GM18907 (cell line): Measurements from ENCODE around the gene AKIRIN2.
A peak's percentile ranks its signal among the peaks of the same experiment; 100 is the strongest.
"Not testable (repeated sequence)": the region's sequence is repeated elsewhere in the genome, so short reads cannot be mapped to it uniquely, and the experiment has no call there.

ENCODE experiments used
- ATAC-seq: cut with Tn5 transposase; IDR thresholded peaks from one replicate; pipeline ENCODE4 v1.9.1; 2021; ENCODE audit warnings: mild to moderate bottlenecking, moderate library complexity; ENCODE audit not compliant: unreplicated experiment

AKIRIN2 gene

DNA sequence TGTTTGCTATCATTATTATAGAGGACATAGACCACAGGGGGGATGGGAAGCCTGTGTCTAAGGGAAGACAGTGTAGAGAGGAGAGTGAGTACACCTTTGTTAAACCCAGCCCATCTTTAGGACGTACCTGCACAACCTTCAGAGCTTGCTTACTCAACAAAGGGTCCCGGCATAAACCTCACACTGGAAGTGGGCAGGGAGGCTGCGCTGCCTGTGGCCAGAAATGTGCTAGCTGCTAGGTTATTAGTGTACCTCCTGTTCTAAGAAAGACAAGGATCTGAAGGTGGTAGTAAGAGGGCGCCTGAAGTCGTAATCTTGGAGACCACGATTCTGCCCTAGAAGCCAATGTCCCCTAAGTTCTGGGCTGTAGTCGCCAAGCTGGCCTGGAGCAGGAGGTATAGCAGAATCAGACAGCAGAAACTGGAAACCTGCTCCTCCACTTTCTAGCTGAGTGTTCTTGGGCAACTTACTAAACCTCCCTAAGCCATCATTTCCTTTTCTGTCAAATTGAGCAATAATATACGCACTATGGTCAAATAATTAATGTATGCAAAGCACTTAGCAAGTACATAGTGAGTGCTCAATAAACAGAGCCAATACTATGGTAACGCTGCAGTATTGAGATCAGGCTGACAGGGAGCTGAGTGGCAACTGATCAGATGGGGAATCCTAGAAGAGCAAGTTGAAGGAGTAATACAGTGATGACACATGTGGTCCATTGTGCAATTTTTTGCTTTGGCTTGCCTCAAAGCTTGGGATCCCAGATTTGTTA, 16.8 kb upstream of the AKIRIN2 start:
- no peak for ATAC-seq

DNA sequence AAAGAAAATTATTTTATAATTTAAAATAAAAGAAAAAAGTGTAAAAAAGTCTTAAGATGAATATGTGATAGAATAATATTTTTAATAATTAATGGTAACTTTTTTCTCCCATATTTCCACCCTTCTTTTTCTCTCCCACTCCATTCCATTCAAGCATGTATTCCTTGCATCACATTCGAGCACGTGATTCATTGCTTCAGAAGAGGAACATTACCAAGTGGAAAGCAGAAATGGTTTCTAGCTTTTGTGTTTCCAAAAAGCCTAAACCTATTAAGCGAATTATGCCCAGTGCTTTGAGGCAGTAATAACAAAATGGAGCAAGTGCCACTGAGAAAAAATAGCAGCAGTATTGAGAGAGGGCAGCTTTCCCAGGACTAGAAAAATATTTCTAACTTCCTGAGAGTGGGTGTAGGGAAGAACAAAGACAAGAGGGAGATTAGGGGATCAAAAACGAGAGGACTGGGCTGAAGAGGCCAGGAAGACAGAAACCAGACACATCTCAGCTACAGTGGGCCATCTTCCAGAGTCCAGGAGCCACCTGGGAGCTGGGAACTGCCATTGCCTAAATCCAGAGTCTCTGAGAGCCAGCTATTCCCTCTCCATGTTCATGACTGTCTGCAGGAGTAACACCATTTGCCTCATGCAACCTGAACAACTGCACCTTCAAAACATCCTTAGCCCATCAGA, 15.0 kb upstream of the AKIRIN2 start:
- ATAC-seq = no peak

GRCh38 chr6:87714093-87714842, 12.2 kb upstream of the AKIRIN2 start:
- peak; percentile 57 for ATAC-seq

DNA sequence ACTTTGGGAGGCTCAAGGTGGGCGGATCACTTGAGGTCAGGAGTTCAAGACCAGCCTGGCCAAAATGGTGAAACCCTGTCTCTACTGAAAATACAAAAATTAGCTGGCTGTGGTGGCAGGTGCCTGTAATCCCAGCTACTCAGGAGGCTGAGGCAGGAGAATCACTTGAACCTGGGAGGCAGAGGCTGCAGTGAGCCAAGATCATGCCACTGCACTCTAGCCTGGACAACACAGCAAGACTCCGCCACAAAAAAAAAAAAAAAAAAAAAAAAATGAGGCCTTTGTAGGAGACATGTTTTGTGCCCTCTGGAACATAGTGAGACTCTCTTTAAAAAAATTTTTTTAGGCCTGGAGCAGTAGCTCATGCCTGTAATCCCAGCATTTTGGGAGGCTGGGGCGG, 10.7 kb upstream of the AKIRIN2 start:
- not testable (repeated sequence) for ATAC-seq

GRCh38 chr6:87710090-87710489, 8.1 kb upstream of the AKIRIN2 start:
- ATAC-seq = no peak

- not testable (repeated sequence) for ATAC-seq
These were observed 6.8 kb upstream of the AKIRIN2 start for GRCh38 chr6:87708581-87709427.

GRCh38 chr6:87706187-87706966, 4.3 kb upstream of the AKIRIN2 start:
- ATAC-seq = no peak

GRCh38 chr6:87705070-87705691, 3.1 kb upstream of the AKIRIN2 start:
- ATAC-seq = peak; percentile 64

DNA sequence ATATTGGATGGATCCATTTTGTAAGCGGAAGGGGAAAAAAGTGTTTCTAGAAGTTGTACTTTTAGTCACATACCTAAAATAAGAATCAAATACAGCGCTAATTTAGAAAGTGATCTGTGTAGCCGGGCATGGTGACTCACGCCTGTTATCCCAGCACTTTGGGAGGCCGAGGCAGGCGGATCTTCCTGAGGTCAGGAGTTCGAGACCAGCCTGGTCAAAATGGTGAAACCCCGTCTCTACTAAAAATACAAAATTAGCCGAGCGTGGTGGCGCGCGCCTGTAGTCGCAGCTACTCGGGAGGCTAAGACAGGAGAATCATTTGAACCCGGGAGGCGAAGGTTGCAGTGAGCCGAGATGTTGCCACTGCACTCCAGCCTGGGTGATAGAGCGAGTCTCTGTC, 1.0 kb upstream of the AKIRIN2 start:
- not testable (repeated sequence) for ATAC-seq

GRCh38 chr6:87702589-87702945, 534 bp upstream of the AKIRIN2 start:
- ATAC-seq = no peak

- ATAC-seq = no peak
These were observed 723 bp downstream of the AKIRIN2 start for GRCh38 chr6:87701344-87701675.

- peak; percentile 1 for ATAC-seq
These were observed 1.4 kb downstream of the AKIRIN2 start for GRCh38 chr6:87700397-87701343.

- ATAC-seq = no peak
These were observed 2.5 kb downstream of the AKIRIN2 start for GRCh38 chr6:87699576-87699975.

- ATAC-seq = no peak
These were observed 3.5 kb downstream of the AKIRIN2 start for GRCh38 chr6:87698547-87699006.

DNA sequence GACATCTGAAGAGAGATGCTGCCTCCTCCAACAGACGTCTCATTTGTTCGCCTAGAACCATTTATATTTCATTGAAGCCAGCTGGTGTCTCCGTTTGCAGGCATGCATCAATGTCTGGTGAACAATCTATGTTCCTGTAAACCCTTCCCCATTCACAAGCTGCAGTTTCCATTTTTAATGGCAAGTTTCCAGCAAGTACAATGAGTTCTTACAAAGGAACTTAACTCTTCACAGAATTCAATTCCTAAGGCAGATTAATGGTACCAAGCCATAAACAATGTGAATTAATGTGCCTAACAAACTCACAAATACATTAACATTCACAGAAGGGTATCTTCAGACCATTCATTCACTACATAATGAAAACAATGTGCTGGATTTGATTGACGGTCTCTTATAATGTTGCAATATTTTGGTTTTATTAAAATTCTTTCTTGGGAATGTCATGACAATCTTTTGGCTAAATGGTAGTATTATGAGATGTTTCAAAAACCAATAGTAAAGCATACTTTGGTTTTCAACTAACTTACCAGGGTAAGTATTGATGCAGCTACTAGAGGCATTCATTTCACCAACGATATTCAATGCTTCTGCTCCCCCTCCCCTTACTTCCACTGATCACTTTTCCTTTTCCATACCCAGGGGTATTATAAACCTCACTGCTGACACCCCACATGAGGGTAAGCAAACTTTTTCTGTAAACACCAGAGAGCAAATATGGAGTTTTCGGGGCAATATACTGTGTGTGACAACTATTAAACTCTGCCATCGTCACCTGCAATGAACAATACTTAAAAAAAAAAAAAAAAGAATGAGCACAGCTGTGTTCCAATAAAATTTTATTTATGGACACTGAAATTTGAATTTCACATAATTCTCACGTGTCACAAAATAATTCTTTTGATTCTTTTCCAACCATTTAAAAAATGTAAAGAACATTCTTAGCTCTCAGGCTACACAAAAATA, 4.2 kb downstream of the AKIRIN2 start:
- ATAC-seq = no peak

DNA sequence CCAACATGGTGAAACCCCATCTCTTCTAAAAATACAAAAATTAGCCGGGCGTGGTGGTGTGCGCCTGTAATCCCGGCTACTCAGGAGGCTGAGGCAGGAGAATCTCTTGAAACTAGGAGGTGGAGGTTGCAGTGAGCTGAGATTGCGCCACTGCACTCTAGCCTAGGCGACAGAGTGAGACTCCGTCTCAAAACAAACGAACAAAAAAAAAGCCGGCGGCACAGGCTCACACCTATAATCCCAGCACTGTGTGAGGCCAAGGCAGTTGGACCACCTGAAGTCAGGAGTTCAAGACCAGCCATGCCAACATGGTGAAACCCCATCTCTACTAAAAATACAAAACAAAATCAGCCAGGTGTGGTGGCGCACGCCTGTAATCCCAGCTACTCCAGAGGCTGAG, 5.2 kb downstream of the AKIRIN2 start:
- ATAC-seq = not testable (repeated sequence)

DNA sequence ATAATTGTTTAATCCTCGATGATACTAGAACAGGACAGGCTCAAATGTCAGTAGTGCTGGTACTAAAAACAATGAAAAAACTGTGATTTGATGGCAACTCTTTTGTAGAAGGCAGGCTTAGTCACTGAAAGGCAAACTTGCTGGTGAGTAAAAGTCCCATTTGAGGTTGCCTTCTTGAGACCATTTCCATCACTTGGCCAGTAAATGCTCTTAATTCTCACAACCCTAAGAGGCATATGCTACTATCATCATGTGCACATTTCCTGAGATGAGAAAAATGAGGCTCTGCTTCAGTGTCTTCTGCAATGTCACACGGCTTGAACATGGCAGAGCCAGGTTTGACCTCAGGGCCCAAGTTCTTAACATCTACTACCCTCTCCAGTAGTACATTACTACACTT, 9.9 kb downstream of the AKIRIN2 start:
- ATAC-seq = no peak
